Thoracic aorta (tissue), 2 donors: Measurements from ENCODE around the gene BAHD1. TPM values are rescaled to one million over a fixed set of nuclear protein-coding genes. Genes with fewer than 3 reads are reported as not detected.

Source experiments
- ATAC-seq: fragments of 150-250 bp; one replicate; pipeline ENCODE4 v1.8.0; 2017; ENCODE audit warnings: low read depth; ENCODE audit not compliant: insufficient number of reproducible peaks, low FRiP score
- DNase-seq: peaks from one replicate; pipeline ENCODE4 v3.0.0-alpha.2; 2020; ENCODE audit warnings: low spot score
- H3K27ac ChIP-seq, 2 donors: fragments of 200-600 bp; sonication (generic); 1 replicate in 1 of 2; 2 replicates in 1 of 2; pipeline ENCODE4 v1.5.1; 2016; ENCODE audit warnings: mild to moderate bottlenecking in 2 of 2, moderate library complexity in 2 of 2
- H3K27me3 ChIP-seq: fragments of 200-600 bp; sonication (generic); replicated peaks from 2 replicates; pipeline ENCODE4 v1.6.0; 2016; ENCODE audit warnings: mild to moderate bottlenecking; ENCODE audit not compliant: insufficient read depth
- H3K36me3 ChIP-seq: fragments of 200-600 bp; sonication (generic); one replicate; pipeline ENCODE4 v1.5.1; 2016
- H3K4me1 ChIP-seq, 2 donors: fragments of 200-600 bp; sonication (generic); 1 replicate in 1 of 2; 2 replicates in 1 of 2; pipeline versions ENCODE4 v1.5.1 to v1.6.0; 2016; ENCODE audit warnings: low read depth in 2 of 2, mild to moderate bottlenecking in 1 of 2; ENCODE audit not compliant: control insufficient read depth in 1 of 2
- H3K4me3 ChIP-seq: fragments of 200-600 bp; sonication (generic); 2 replicates; pipeline ENCODE4 v1.5.1; 2016; ENCODE audit warnings: mild to moderate bottlenecking
- H3K9me3 ChIP-seq: fragments of 200-600 bp; sonication (generic); 2 replicates; pipeline ENCODE4 v1.5.1; 2016
- CTCF ChIP-seq: fragments of 200-600 bp; sonication (generic); IDR thresholded peaks from one replicate; pipeline ENCODE4 v1.5.1; 2019; ENCODE audit warnings: antibody characterized with exemption
- total RNA-seq, 2 donors: library from RNA; depleted of rRNA; stranded (reverse); fragments of >200 nt; gene quantifications; one replicate each; pipeline versions ENCODE4 v1.1.0 to v1.2.3, GENCODE V29; 2016

Gene BAHD1
- total RNA-seq, 2 donors from 2014 or later = 10.7 to 14.0 TPM

GRCh38 chr15:40511093-40511471, 70.3 kb downstream of the BAHD1 start:
- no peak for DNase-seq
- no peaks in the 10 kb centered on the region for H3K36me3 ChIP-seq
- H3K27me3 ChIP-seq = no peaks in the 10 kb centered on the region
- H3K4me3 ChIP-seq = peak overlapping the region; percentile 89
- TF ChIP-seq CTCF = no peak
- no peak for ATAC-seq
- no peak overlapping the region for H3K27ac ChIP-seq
- no peaks in the 10 kb centered on the region for H3K9me3 ChIP-seq
- H3K4me1 ChIP-seq = peaks cover 8 to 16% of the 10 kb centered on the region in 2 donors

- Histone ChIP-seq H3K27me3 (no peaks in the 10 kb centered on the region), H3K36me3 (no peaks in the 10 kb centered on the region), H3K4me3 (peak overlapping the region; percentile 89), H3K4me1 (peaks cover 8 to 15% of the 10 kb centered on the region in 2 donors), H3K27ac (no peak overlapping the region), H3K9me3 (no peaks in the 10 kb centered on the region)
- no peak for DNase-seq
- no peak for TF ChIP-seq CTCF
- ATAC-seq = no peak
Measured at GRCh38 chr15:40511472-40512133, 70.8 kb downstream of the BAHD1 start.

- H3K27me3 ChIP-seq = no peaks in the 10 kb centered on the region
Measured at GRCh38 chr15:40512440-40512839, 71.7 kb downstream of the BAHD1 start.

GRCh38 chr15:40513609-40514008, 72.9 kb downstream of the BAHD1 start:
- H3K36me3 ChIP-seq = no peaks in the 10 kb centered on the region
- no peaks in the 10 kb centered on the region for H3K27me3 ChIP-seq
- no peak overlapping the region for H3K4me3 ChIP-seq
- TF ChIP-seq CTCF = no peak
- ATAC-seq = no peak
- H3K4me1 ChIP-seq = peaks cover 5 to 8% of the 10 kb centered on the region in 2 donors
- DNase-seq = no peak
- H3K27ac ChIP-seq = no peak overlapping the region
- no peaks in the 10 kb centered on the region for H3K9me3 ChIP-seq

More at GRCh38 chr15:40512440-40512839, 71.7 kb downstream of the BAHD1 start:
- Histone ChIP-seq H3K9me3 (no peaks in the 10 kb centered on the region), H3K4me1 (peaks cover 6 to 8% of the 10 kb centered on the region in 2 donors), H3K36me3 (no peaks in the 10 kb centered on the region), H3K27ac (no peak overlapping the region), H3K4me3 (no peak overlapping the region)
- no peak for TF ChIP-seq CTCF
- ATAC-seq (no peak), DNase-seq (no peak)

- DNase-seq (no peak), ATAC-seq (no peak)
- TF ChIP-seq CTCF = no peak
- Histone ChIP-seq H3K27me3 (no peaks in the 10 kb centered on the region), H3K4me3 (no peak overlapping the region), H3K27ac (no peak overlapping the region), H3K36me3 (no peaks in the 10 kb centered on the region), H3K4me1 (peaks cover 2 to 5% of the 10 kb centered on the region in 2 donors), H3K9me3 (no peaks in the 10 kb centered on the region)
Measured at GRCh38 chr15:40516322-40516721, 75.6 kb downstream of the BAHD1 start.

Other genes starting within 250 kb of the BAHD1 start
- under 1 TPM; 0.68 to 0.78 TPM for gene PAK6, start 201.9 kb upstream of the BAHD1 start, total RNA-seq
- not detected for gene ANKRD63, start 157.9 kb upstream of the BAHD1 start, total RNA-seq
- gene PLCB2, start 133.0 kb upstream of the BAHD1 start, total RNA-seq = 10 to 100 TPM; 17.7 to 32.4 TPM
- 10 to 100 TPM; 63.8 to 79.2 TPM for gene INAFM2, start 117.3 kb upstream of the BAHD1 start, total RNA-seq
- gene CCDC9B, start 100.0 kb upstream of the BAHD1 start, total RNA-seq = 10 to 100 TPM; 30.1 to 57.1 TPM
- not detected for gene PHGR1, start 89.9 kb upstream of the BAHD1 start, total RNA-seq
- gene DISP2, start 82.7 kb upstream of the BAHD1 start, total RNA-seq = under 1 TPM; 0.21 to 0.54 TPM
- gene KNSTRN, start 58.2 kb upstream of the BAHD1 start, total RNA-seq = 1 to 10 TPM; 4.5 to 5.8 TPM
- gene IVD, start 35.2 kb upstream of the BAHD1 start, total RNA-seq = 10 to 100 TPM; 43.6 to 61.8 TPM
- 10 to 100 TPM; 16.4 to 21.0 TPM for gene CHST14, start 30.0 kb downstream of the BAHD1 start, total RNA-seq
- gene CCDC32, start 124.1 kb downstream of the BAHD1 start, total RNA-seq = 10 to 100 TPM; 15.8 to 53.1 TPM
- 1 to 10 TPM; 9.6 to 9.8 TPM for gene RPUSD2, start 128.3 kb downstream of the BAHD1 start, total RNA-seq
- gene KNL1, start 153.3 kb downstream of the BAHD1 start, total RNA-seq = 10 to 100 TPM in 1 of 2 donors, under 1 TPM in 1; 0.27 to 11.4 TPM